ENCODE data around the gene RPS21.

Gene RPS21

DNA sequence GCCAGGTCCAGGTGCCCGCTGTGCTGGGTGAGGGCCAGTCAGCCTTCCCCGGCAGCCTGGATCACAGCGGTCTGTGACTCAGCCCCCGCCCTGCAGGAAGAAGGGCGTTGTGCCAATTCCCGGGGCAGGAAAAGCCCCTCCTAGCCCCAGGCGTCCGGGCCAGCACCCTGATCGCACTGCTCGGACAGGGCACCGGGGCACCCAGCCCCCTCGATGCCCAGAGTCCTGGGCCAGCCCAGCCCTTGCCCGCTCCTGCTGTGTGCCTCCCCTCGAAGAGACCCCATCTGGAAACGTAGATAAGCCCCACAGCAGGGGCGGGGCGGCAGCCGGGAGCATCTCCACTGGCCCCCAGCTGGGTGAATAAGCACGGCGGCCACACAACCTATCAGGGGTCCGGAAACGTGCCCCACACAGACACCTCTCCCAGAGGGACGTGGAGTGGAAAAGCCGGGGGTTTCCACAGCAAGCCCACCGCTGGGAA lies 29.7 kb upstream of the RPS21 start:
- no peak overlapping the region for H3K4me3 ChIP-seq (ENCODE audit: low read depth, low read length)
- TF ChIP-seq, protein P1, sequence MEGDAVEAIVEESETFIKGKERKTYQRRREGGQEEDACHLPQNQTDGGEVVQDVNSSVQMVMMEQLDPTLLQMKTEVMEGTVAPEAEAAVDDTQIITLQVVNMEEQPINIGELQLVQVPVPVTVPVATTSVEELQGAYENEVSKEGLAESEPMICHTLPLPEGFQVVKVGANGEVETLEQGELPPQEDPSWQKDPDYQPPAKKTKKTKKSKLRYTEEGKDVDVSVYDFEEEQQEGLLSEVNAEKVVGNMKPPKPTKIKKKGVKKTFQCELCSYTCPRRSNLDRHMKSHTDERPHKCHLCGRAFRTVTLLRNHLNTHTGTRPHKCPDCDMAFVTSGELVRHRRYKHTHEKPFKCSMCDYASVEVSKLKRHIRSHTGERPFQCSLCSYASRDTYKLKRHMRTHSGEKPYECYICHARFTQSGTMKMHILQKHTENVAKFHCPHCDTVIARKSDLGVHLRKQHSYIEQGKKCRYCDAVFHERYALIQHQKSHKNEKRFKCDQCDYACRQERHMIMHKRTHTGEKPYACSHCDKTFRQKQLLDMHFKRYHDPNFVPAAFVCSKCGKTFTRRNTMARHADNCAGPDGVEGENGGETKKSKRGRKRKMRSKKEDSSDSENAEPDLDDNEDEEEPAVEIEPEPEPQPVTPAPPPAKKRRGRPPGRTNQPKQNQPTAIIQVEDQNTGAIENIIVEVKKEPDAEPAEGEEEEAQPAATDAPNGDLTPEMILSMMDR (IDR thresholded peaks at IDR 0.05; ENCODE audit: low read depth, low read length, missing control alignments): no peak
- DNase-seq (ENCODE audit: low read depth): no peak

DNA sequence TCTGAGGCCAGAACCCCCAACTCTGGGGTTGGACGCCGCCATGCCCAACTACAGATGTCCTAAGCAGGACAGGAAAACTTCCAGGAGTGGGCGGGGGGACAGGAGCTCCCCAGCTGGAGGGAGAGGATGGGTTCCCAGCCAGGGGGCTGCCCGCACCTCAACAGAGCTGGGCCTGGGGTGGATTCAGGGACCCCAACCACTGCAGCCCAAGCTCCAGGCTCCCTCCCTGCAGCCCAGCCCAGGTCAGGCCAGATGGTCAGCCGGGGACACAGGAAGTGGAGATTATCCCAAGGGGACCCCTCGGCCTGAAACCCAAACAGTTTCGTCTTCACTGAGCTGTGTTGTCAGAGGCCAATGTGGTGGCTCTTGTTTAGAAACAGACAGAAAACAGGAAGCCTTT lies 29.2 kb upstream of the RPS21 start:
- TF ChIP-seq, protein P1 (IDR thresholded peaks at IDR 0.05; ENCODE audit: low read depth, low read length, missing control alignments): no peak

DNA sequence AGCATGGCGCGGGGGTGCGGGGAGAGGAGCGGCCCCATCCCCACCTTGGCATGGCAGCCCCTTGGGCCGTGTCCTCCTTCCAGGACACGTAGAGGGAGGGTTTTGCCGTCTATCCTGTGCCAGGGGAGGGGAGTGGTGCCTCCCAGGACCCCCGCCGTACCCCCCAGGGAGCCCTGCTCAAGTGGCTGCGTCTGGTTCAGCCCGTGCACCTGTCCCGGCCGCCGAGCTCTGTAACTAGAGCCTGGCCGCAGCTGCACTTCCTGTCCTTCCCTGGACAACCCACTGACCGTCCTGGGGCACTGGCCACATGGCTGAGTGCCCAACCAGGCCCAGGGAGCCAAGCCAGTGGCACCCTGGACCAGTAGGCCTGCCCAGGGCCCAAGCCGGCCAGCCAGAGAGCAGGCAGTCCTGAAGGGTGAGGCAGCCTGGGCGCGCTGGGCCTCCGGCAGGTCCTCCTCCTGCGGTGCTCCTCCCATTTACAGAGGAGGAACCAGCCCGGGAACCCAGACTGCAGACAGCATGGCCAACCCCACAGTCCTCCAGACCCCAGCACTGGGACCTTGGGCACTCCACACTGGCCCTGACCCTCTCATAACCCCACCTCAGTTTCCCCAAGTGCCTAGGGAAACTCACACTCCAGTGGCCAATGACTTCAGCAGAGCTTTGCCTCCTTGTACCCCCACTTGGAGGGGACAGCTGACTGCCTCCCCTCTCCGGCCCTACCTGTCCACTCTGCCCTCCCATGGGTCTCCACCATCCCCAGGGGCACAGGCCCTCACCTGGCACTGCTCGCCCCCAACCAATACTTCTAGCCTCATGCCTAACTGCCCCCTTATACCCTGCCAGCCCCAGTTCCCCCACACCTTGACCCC lies 28.5 kb upstream of the RPS21 start:
- TF ChIP-seq, protein P1 (IDR thresholded peaks at IDR 0.05; ENCODE audit: low read depth, low read length, missing control alignments): no peak
- no peak overlapping the region for H3K4me3 ChIP-seq (ENCODE audit: low read depth, low read length)
- no peak for DNase-seq (ENCODE audit: low read depth)

More for the DNA sequence above, 29.2 kb upstream of the RPS21 start:
- H3K4me3 ChIP-seq (ENCODE audit: low read depth, low read length): no peak overlapping the region
- DNase-seq (ENCODE audit: low read depth): no peak

DNA sequence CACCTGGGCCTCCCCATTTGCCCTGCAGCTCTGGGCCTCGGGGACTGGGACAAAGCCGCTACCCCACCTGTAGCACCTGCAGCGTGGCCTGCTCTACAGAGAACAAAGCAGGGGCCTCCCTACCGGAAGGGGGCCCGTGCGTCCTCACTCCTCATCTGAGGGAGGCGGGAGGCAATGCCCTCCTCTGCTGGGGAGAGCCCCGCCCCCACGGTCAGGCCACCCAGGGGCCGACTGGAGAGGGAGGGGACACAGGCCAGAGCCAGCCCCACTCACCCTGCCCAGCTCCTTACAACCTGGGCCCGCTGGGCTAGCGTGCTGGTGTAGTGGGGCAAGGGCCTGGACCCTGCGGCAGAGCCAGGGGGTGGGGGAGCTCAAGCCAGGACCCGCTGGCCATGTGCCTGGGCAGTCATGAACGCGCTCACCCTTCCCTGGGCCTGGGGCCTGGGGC lies 27.8 kb upstream of the RPS21 start:
- DNase-seq (ENCODE audit: low read depth): no peak
- no peak overlapping the region for H3K4me3 ChIP-seq (ENCODE audit: low read depth, low read length)
- TF ChIP-seq, protein P1 (IDR thresholded peaks at IDR 0.05; ENCODE audit: low read depth, low read length, missing control alignments): no peak

DNA sequence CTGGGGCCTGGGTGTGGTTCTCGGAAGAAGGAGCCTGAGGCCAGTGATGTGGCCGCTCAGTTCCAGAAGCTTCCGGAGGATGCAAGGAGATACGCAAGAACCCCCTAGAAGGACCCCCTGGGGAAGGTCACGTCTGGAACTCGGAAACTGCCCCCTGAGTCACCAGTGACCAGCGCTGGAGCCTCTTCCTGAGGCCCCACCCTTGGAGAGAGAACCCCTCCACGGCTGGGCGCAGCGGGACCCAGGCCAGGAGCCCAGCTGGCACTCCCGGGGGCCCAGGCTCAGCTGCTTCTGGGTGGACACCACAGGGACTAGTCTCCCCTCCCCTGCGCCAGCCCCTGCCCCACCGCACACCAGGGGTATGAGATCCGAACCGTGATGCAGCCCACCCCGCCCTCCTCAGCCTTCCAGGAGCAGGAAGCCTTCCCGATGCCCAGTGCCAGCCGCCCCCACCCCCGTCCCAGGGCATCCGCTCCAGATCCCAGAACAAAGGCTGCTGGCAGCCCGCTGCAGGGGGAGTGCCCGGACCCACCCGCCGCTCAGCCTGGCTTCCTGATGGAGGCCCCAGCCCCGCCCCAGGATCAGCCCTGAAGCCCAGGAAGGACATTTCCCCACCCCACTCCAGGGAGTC lies 27.3 kb upstream of the RPS21 start:
- no peak overlapping the region for H3K4me3 ChIP-seq (ENCODE audit: low read depth, low read length)
- no peak for DNase-seq (ENCODE audit: low read depth)
- TF ChIP-seq, protein P1 (IDR thresholded peaks at IDR 0.05; ENCODE audit: low read depth, low read length, missing control alignments): no peak

DNA sequence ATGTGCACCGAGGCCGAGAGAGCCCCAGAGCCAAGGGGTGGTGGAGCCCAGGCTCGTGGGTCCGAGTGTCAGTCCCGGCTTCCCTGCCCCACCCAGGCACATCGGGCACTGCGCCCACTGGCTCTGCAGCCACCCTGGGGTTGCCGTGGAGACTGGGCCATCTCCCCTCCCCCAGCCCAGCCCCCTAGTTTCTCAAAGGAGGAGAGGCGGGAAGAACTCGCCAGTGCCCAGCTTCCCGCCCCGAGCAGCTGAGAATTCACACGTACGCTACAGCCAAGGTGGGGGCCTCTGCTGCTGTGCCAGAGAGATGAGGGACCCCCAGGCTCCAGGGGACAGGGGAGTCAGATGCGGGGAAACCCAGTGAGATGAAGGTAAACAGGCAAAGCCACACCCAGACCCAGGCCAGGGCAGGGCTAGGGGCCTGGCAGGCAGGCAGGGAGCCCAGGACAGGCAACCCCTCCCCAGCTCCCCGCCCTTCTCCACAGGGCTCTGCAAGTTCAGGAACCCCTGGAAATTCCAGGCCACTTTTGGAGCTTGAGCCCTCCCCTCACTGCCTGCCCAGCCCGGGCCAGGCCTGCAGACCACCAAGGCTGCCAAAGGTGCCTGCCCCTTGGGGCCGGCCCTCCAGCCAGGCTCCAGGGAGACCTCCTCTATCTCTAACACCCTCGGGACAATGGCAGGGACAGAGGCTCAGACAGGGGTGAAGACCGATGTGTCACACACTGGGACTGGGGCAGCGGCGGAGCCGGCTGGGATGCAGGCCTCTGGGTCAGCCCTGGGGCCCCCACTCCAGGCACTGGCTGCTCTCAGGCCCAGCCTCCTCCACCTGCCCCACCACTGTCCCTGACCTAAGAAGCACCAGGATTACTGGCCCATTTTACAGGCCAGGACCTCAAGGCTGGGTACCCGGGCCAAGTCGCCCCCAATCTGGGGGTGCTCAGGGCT lies 25.8 kb upstream of the RPS21 start:
- DNase-seq (ENCODE audit: low read depth): no peak
- no peak overlapping the region for H3K4me3 ChIP-seq (ENCODE audit: low read depth, low read length)
- TF ChIP-seq, protein P1 (IDR thresholded peaks at IDR 0.05; ENCODE audit: low read depth, low read length, missing control alignments): no peak

All from GM12864 (cell line).